22Rv1 (cell line): Measurements from ENCODE around the gene PTPN21.

Source experiments
- ZFX ChIP-seq: fragments of 450-650 bp; IDR thresholded peaks from 2 replicates; pipeline ENCODE4 v1.6.1; 2017; ENCODE audit warnings: antibody characterized with exemption, borderline replicate concordance
- TF ChIP-seq, protein P1 (sequence below): fragments of 450-650 bp; IDR thresholded peaks from 2 replicates; pipeline ENCODE4 v1.5.1; 2017; ENCODE audit warnings: mild to moderate bottlenecking

DNA sequence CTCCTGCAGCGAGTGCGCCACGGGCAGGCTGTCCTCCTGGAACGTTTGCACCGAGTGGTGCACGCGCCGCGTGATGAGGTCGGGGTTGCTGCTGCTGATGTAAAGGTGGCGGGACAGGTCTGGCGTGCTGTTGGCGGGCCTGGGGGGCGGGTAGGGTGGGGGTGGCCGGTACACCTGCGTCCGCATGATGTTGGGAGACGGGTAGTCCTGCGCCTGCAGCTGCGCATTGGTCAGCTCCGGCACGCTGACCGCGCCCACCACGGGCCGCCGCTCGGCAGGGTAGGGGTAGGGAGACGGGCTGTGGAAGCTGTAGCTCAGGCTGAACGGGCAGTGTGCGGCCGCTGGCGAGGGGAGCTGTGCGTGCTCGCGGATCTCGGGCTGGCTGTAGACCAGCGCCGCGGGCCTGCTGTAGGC, 75.2 kb downstream of the PTPN21 start:
- TF ChIP-seq, protein P1, sequence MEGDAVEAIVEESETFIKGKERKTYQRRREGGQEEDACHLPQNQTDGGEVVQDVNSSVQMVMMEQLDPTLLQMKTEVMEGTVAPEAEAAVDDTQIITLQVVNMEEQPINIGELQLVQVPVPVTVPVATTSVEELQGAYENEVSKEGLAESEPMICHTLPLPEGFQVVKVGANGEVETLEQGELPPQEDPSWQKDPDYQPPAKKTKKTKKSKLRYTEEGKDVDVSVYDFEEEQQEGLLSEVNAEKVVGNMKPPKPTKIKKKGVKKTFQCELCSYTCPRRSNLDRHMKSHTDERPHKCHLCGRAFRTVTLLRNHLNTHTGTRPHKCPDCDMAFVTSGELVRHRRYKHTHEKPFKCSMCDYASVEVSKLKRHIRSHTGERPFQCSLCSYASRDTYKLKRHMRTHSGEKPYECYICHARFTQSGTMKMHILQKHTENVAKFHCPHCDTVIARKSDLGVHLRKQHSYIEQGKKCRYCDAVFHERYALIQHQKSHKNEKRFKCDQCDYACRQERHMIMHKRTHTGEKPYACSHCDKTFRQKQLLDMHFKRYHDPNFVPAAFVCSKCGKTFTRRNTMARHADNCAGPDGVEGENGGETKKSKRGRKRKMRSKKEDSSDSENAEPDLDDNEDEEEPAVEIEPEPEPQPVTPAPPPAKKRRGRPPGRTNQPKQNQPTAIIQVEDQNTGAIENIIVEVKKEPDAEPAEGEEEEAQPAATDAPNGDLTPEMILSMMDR, result no peak
- no peak for TF ChIP-seq ZFX
